ENCODE results near the gene POC1A.

GRCh38 chr3:52092271-52092660, 62.0 kb downstream of the POC1A start:
- TF ChIP-seq CTCF (conservative IDR thresholded peaks at IDR 0.05; ENCODE audit: low read depth, low read length) (no peak), EZH2 (IDR thresholded peaks at IDR 0.05; ENCODE audit: borderline replicate concordance, low read depth, low read length, poor library complexity, severe bottlenecking) (no peak)

Measured in A673 (cell line).